Measurements from ENCODE around the gene TSHB. TPM values are rescaled to one million over a fixed set of nuclear protein-coding genes. Genes with fewer than 3 reads are reported as not detected.

Gene TSHB
- not detected in 2 replicates for total RNA-seq

DNA sequence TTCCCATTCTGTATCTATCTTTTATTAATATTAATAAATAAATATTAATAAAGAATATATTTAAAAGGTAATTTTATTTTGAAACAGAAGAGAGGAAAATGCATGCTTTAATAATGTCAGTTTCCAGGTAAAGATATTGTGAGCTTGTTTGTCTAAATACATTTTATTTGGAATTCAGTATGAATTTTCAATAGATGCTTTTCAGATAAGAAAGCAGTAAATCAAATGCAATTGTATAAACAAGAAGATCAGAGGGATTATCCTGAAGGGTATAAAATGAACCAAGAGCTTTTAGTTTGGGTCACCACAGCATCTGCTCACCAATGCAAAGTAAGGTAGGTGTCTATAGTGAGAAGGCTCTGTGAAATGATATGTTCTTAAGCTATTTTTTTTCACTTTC is at the start of gene TSHB:
TSHB (plus strand) TSS at position 301 of the 400 bp plus-strand sequence. CDS start 3,537 bp downstream, outside the sequence.

Other genes starting within 250 kb of the TSHB start
- 42.1 and 59.7 TPM in 2 replicates for gene SIKE1, start 249.1 kb upstream of the TSHB start, total RNA-seq
- gene SYCP1, start 175.0 kb upstream of the TSHB start, total RNA-seq, result not detected in 2 replicates
- gene TSPAN2, start 59.7 kb downstream of the TSHB start, total RNA-seq, result 0.49 TPM in 1 of 2 replicates, not detected in the other